Epithelial cell of prostate (primary cell): ENCODE data around the gene MYCBPAP.
"Not testable (repeated sequence)": the region's sequence is repeated elsewhere in the genome, so short reads cannot be mapped to it uniquely, and the experiment has no call there.

ENCODE experiments used
- DNase-seq: peaks from one replicate; pipeline ENCODE4 v3.0.0-alpha.2; 2011; ENCODE audit warnings: low read depth, low spot score
- H3K27ac ChIP-seq: fragments of 450-650 bp; 2 replicates; pipeline ENCODE4 v1.5.1; 2017; ENCODE audit warnings: mild to moderate bottlenecking

Gene MYCBPAP

GRCh38 chr17:50471009-50471905, 37.0 kb upstream of the MYCBPAP start:
- DNase-seq, result no peak
- H3K27ac ChIP-seq, result no peak overlapping the region

- no peak overlapping the region for H3K27ac ChIP-seq
- DNase-seq, result no peak
Measured at GRCh38 chr17:50472286-50472685, 36.0 kb upstream of the MYCBPAP start.

- H3K27ac ChIP-seq, DNase-seq: not testable (repeated sequence)
Measured at GRCh38 chr17:50472761-50473161, 35.5 kb upstream of the MYCBPAP start.

GRCh38 chr17:50473901-50474300, 34.3 kb upstream of the MYCBPAP start:
- no peak for DNase-seq
- H3K27ac ChIP-seq, result no peak overlapping the region

GRCh38 chr17:50474523-50474922, 33.7 kb upstream of the MYCBPAP start:
- no peak for DNase-seq
- H3K27ac ChIP-seq, result no peak overlapping the region

GRCh38 chr17:50475362-50475761, 32.9 kb upstream of the MYCBPAP start:
- no peak for DNase-seq
- no peak overlapping the region for H3K27ac ChIP-seq

GRCh38 chr17:50475775-50476544, 32.3 kb upstream of the MYCBPAP start:
- H3K27ac ChIP-seq, DNase-seq: not testable (repeated sequence)

GRCh38 chr17:50476545-50477315, 31.5 kb upstream of the MYCBPAP start:
- H3K27ac ChIP-seq, result no peak overlapping the region
- DNase-seq, result no peak

- no peak for DNase-seq
- H3K27ac ChIP-seq, result peak overlapping the region; percentile 70
Measured at GRCh38 chr17:50477976-50478375, 30.3 kb upstream of the MYCBPAP start.

- peak within 1 kb of the TSS; percentile 70 for H3K27ac ChIP-seq
- DNase-seq, result no peak
Measured at GRCh38 chr17:50478391-50479381, 29.6 kb upstream of the MYCBPAP start, which contains the start of gene RSAD1. Gene RSAD1 (plus strand): TSS chr17:50478860. CDS start chr17:50478885, 25 bp downstream.

- no peak for DNase-seq
- H3K27ac ChIP-seq, result peak overlapping the region; percentile 70
Measured at GRCh38 chr17:50479522-50480141, 28.6 kb upstream of the MYCBPAP start.

GRCh38 chr17:50480142-50480764, 28.0 kb upstream of the MYCBPAP start:
- H3K27ac ChIP-seq, result peak overlapping the region; percentile 23
- no peak for DNase-seq

- no peak for DNase-seq
- peak overlapping the region; percentile 23 for H3K27ac ChIP-seq
Measured at GRCh38 chr17:50480854-50481490, 27.3 kb upstream of the MYCBPAP start.

- DNase-seq, result no peak
- peak overlapping the region; percentile 23 for H3K27ac ChIP-seq
Measured at GRCh38 chr17:50481648-50482047, 26.6 kb upstream of the MYCBPAP start.

GRCh38 chr17:50482110-50482509, 26.1 kb upstream of the MYCBPAP start:
- no peak for DNase-seq
- no peak overlapping the region for H3K27ac ChIP-seq

GRCh38 chr17:50482516-50482915, 25.7 kb upstream of the MYCBPAP start:
- peak; percentile 67 for DNase-seq
- peak overlapping the region; percentile 11 for H3K27ac ChIP-seq

GRCh38 chr17:50483266-50483665, 25.0 kb upstream of the MYCBPAP start:
- no peak overlapping the region for H3K27ac ChIP-seq
- DNase-seq, result no peak
